ENCODE results near the gene SLC41A1.
"Not testable (repeated sequence)": the region's sequence is repeated elsewhere in the genome, so short reads cannot be mapped to it uniquely, and the experiment has no call there.

SLC41A1 gene

GRCh38 chr1:205812878-205813754 is at the start of gene SLC41A1:
SLC41A1 (minus strand) TSS chr1:205813198; CDS start chr1:205810441, 2,757 bp downstream.
- DNase-seq (ENCODE audit: low read depth in 2 of 3, low spot score in 1 of 3) = peak; percentile 83 to 89 (median 89)

- no peak for DNase-seq (ENCODE audit: low read depth in 2 of 3, low spot score in 1 of 3)
Measured at GRCh38 chr1:205861540-205861939, 48.5 kb upstream of the SLC41A1 start.

- no peak for DNase-seq (ENCODE audit: low read depth in 2 of 3, low spot score in 1 of 3)
Measured at GRCh38 chr1:205858141-205858961, 45.4 kb upstream of the SLC41A1 start.

GRCh38 chr1:205857501-205857900 is 44.5 kb upstream of the SLC41A1 start:
- not testable (repeated sequence) for DNase-seq (ENCODE audit: low read depth in 2 of 3, low spot score in 1 of 3)

- no peak for DNase-seq (ENCODE audit: low read depth in 2 of 3, low spot score in 1 of 3)
Measured at GRCh38 chr1:205856433-205856832, 43.4 kb upstream of the SLC41A1 start.

GRCh38 chr1:205852969-205853368 is 40.0 kb upstream of the SLC41A1 start:
- no peak for DNase-seq (ENCODE audit: low read depth in 2 of 3, low spot score in 1 of 3)

GRCh38 chr1:205851993-205852392 is 39.0 kb upstream of the SLC41A1 start:
- no peak for DNase-seq (ENCODE audit: low read depth in 2 of 3, low spot score in 1 of 3)

GRCh38 chr1:205849619-205850355 is 36.8 kb upstream of the SLC41A1 start, which contains the start of gene PM20D1:
PM20D1 (minus strand) TSS chr1:205850132; CDS start chr1:205850072, 60 bp downstream.
- peak; percentile 62 to 82 (median 62) for DNase-seq (ENCODE audit: low read depth in 2 of 3, low spot score in 1 of 3)

- DNase-seq (ENCODE audit: low read depth in 2 of 3, low spot score in 1 of 3) = no peak
Measured at GRCh38 chr1:205843036-205843859, 30.2 kb upstream of the SLC41A1 start.

- DNase-seq (ENCODE audit: low read depth in 2 of 3, low spot score in 1 of 3) = no peak
Measured at GRCh38 chr1:205842229-205842628, 29.2 kb upstream of the SLC41A1 start.

GRCh38 chr1:205840146-205840923 is 27.3 kb upstream of the SLC41A1 start:
- DNase-seq (ENCODE audit: low read depth in 2 of 3, low spot score in 1 of 3) = no peak

- DNase-seq (ENCODE audit: low read depth in 2 of 3, low spot score in 1 of 3) = no peak
Measured at GRCh38 chr1:205837382-205837970, 24.5 kb upstream of the SLC41A1 start.

GRCh38 chr1:205834751-205835150 is 21.8 kb upstream of the SLC41A1 start:
- no peak for DNase-seq (ENCODE audit: low read depth in 2 of 3, low spot score in 1 of 3)

- no peak for DNase-seq (ENCODE audit: low read depth in 2 of 3, low spot score in 1 of 3)
Measured at GRCh38 chr1:205832326-205832751, 19.3 kb upstream of the SLC41A1 start.

GRCh38 chr1:205827623-205828022 is 14.6 kb upstream of the SLC41A1 start:
- no peak for DNase-seq (ENCODE audit: low read depth in 2 of 3, low spot score in 1 of 3)

GRCh38 chr1:205826995-205827394 is 14.0 kb upstream of the SLC41A1 start:
- no peak for DNase-seq (ENCODE audit: low read depth in 2 of 3, low spot score in 1 of 3)

- DNase-seq (ENCODE audit: low read depth in 2 of 3, low spot score in 1 of 3) = no peak
Measured at GRCh38 chr1:205826016-205826806, 13.2 kb upstream of the SLC41A1 start.

GRCh38 chr1:205824180-205824579 is 11.2 kb upstream of the SLC41A1 start:
- DNase-seq (ENCODE audit: low read depth in 2 of 3, low spot score in 1 of 3) = no peak
